Posterior cingulate gyrus (tissue), 11 donors: ENCODE results near the gene KRTAP1-4.
"Not testable (repeated sequence)": the region's sequence is repeated elsewhere in the genome, so short reads cannot be mapped to it uniquely, and the experiment has no call there.

Experiments used
- DNase-seq, 10 donors: peaks; one replicate each; pipeline versions ENCODE4 v3.0.0 to v3.0.0-alpha.2; 2020 to 2021; ENCODE audit warnings: mixed read lengths in 3 of 10
- intact Hi-C: fragments of 100-400 bp; cut with DNase I; formaldehyde crosslinking; loops from one replicate; pipeline ENCODE4 v1.15.1; 2023

The KRTAP1-4 gene, protein sequence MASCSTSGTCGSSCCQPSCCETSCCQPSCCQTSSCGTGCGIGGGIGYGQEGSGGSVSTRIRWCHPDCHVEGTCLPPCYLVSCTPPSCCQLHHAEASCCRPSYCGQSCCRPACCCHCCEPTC

DNA sequence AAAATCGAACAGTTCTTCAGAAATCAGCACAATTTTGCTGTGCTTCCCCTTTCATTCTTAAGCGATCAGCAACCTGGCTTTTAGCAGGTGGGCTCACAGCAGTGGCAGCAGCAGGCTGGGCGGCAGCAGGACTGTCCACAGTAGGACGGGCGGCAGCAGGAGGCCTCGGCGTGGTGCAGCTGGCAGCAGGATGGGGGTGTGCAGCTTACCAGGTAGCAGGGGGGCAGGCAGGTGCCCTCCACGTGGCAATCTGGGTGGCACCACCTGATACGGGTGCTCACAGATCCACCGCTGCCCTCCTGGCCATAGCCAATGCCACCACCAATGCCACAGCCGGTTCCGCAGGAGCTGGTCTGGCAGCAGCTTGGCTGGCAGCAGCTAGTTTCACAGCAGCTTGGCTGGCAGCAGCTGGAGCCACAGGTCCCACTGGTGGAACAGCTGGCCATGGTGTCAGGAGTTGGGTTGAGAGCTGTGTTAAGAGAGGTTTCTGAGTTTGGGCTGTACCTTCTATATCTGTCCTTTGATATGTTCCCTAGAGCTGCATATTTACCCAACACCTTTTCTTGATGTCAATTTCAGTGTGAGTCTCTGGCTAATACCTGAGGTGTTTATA is at the start of gene KRTAP1-4:
Gene KRTAP1-4 (minus strand): TSS at position 563 of the 613 bp plus-strand sequence. CDS start 117 bp downstream, at position 446.
- intact Hi-C loops = no loop called here
- DNase-seq = peak in 2 of 10 donors; percentile 44 to 74

DNA sequence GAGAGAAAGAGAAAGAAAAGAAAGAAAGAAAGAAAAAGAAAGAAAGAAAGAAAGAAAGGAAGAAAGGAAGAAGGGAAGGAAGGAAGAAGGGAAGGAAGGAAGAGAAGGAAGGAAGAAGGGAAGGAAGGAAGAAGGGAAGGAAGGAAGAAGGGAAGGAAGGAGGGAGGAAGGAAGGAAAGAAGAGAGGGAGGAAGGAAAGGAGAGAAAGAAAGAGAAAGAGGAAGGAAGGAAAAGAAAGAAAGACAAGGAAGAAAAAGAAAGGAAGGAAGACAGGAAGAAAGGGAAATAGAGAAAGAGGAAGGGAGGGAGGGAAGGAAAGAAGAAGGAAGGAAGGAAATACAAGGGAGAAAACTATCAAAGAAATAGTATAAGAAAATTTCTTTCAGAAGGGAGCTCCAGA is 46.8 kb upstream of the KRTAP1-4 start:
- intact Hi-C loops = no loop called here
- no peak for DNase-seq

DNA sequence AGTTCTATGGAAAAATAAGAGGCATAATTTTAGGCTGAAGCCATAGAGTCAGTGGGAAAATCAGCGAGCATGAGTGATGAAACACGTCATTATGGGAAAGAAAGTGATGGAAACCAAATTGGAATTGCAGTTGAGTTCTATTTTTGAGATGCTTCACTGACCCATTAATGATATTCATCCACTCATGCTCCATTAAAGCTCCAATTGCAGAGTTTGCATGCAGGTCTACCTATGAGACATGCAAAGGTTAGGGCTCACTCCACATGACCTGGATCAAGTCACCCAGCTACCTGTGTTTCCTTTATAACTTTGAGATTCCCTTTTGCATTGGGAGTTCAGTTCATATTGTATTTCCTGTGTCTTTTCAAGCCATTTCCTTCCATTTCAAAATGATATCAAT is 43.7 kb upstream of the KRTAP1-4 start:
- no peak for DNase-seq
- intact Hi-C loops = no loop called here

DNA sequence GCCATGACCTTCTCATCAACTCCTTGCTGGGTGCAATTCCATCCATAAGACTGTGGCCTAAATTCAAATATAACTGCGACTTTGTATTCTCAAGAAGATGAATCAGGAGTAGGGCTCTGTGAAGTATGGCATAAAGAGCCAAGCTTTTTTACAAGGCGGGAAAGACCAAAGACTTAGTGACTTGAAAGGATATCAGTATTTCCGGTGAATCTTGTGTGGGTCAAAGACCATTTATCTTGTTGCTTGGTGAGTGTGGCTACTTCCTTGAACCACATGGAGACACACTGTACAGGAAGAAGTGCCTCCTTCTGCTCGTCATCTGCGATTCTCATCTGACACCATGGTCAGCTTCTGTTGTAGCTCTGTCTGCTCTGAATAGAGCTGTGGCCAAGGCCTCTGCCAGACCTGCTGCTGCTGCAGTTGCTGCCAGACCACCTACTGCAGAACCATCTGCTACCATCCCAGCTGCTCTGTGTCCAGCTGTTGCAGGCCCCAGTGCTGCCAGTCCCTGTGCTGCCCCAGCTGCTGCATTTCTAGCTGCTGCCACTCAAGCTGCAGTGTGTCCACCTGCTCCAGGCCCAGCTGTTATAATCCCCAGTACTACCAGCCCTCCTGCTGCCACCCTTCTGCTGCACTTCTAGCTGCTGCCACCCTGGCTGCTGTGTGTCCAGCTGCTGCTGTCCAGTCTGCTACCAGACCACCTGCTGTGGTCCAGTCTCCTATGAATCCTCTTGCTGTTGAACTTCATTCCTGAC is 41.8 kb upstream of the KRTAP1-4 start:
- intact Hi-C loops = no loop called here
- no peak for DNase-seq

DNA sequence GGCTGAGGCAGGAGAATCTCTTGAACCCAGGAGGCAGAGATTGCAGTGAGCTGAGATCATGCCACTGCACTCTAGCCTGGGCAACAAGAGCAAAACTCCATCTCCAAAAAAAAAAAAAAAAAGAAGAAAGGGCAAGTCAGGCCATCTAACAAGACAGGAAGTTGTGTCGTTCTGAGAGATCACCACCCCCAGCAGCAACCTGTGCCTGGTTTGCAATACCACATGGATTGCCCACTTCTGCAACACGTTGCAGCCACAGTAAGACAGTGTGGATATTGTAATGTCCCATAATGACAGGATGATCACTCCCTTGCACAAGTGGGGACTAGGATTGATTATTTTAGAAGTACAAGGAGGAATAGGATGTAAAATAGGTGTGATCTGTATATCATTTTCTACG is 39.0 kb upstream of the KRTAP1-4 start:
- no peak for DNase-seq
- intact Hi-C loops = no loop called here

DNA sequence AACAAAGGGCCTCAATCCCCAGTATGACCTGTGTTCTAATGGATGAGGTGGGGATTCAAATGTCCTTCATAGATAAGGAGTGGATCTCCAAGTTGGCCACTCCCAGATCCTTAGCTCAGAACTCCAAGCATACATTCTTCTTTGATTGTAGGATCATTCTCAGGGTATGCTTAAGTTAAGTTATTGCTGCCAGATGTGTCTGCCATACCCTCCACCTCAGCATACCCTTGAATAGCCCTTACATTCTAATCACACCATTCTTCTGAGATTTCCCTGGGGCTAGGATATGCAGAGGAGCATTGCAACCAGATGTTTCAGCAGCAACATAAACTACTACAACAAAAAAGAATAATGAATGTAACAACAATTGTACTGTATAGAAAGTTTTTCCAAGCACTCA is 37.3 kb upstream of the KRTAP1-4 start:
- DNase-seq = no peak
- intact Hi-C loops = no loop called here

DNA sequence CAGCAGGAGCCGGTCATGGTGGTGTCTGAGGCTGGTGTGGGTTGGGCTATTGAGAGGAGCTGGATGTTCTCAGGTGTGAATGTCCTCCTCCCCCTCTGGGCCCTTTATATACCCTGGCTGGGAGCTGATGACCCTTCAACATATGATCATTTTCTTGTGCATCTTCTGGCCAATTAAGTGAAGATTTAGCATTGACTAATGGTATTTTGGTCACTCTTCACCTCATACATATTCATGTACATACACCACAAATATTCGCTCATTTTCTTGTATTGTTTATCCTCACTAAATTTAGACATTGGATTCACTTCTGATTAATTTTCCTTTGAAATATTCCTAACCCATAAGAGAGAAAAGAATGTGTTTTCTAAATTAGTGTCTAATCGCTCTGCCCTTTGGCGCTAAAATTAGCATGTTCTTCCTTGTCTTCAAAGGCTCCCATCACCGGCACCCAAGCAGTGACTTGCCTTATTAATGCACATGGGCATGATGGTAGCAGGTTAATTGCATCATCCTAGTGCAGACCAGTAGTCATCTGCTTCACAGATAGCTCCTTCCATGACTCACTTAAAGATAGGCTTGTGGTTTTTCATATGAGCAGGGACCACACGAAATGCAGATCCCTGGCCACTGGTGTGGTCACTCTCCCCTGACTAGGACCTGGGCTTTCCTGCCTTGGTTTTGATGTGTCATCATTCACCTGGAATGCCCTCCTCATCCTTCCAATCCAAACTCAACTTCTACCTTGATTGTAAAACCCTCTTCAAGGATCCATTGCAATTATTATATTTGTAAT is 36.0 kb upstream of the KRTAP1-4 start, which contains the start of gene KRTAP2-4:
Gene KRTAP2-4 (minus strand): TSS at position 51 of the 796 bp plus-strand sequence. CDS start 34 bp downstream, at position 17.
- no peak for DNase-seq
- intact Hi-C loops = no loop called here

DNA sequence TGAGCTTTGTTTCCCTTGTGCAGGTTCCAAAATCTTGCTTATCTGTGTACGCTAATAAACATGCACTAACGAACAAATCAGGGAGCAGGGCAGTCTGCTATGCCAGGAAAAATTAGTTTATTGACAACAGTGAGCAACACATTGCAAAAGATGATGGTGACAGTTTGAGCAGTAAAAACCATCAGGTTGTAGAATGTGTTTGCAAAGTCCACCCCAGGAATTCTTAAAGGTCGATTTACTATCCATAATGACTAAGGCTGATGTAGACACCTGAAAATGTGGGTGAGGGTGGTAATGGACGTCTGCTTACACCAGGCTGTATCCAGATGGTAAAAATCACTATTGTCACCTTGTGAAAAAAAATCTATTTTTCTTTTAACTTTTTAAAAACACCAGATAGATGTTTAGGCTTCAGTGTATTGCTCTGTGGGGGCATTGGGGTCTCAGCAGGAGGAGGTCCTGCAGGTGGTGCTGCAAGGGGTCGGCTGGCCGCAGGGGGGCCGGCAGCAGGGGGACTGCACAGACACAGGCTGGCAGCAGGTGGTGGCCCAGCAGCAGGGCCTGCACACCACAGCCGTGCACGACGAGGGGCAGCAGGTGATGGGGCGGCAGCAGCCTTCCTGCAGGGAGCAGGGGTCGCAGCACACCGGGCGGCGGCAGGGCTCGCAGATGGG is 35.2 kb upstream of the KRTAP1-4 start:
- intact Hi-C loops = not testable (repeated sequence)

DNA sequence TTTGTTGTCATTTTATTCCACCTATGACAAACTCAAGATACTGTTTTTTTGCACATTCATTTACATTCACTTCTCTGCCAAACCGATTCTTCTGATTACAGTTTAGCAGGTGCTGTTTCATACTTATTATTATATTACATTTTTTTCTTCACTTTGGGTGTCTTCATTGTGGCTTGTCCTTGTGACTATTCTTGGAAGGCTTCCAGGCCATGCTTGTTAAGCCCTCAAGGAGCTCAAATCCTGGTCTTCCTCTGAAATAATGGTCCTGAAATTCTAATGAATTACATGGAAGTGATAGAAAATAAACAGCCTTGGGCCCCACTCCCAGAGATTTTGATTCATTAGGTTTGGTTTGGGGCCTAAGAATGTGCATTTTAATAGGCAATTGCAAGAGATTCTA is 34.3 kb upstream of the KRTAP1-4 start:
- DNase-seq = no peak
- intact Hi-C loops = no loop called here

More for the DNA sequence above, 35.2 kb upstream of the KRTAP1-4 start:
- DNase-seq = not testable (repeated sequence)

DNA sequence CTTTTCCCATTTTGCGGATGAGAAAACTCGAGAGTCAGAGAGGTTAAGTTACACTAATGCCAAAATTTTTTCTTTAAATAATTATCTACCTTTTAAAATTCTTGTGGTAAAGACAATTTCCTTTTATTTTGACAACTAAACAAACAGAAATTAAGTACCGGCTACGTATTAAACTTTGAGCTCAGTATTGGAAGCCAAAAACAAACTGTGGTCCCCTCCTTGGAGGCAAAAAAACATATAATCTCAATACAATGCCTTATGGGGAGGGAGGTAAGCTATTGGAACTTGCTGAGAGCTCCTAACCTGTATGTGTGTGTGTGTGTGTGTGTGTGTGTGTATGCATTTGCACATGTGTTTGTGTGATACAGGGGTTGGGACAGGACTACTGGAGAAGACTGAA is 33.5 kb upstream of the KRTAP1-4 start:
- intact Hi-C loops = no loop called here
- DNase-seq = no peak

DNA sequence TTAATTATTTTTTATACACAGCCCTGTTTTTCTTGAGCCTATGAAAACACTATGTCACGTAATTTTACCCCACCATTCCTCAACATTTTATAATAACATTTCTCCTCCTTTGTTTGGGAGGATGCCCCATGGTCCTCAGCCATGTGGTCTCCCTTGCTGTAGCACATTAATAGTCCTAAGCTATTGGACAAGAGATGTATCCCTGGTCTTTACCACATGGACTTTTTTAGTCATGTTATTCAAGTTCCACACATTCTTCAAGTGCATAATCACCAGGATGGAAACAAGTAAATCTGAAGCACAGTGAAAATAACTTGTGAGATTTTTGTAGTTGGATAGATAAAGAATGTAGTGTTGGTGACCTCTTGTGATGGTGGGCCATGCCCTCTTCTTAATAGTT is 32.0 kb upstream of the KRTAP1-4 start:
- intact Hi-C loops = no loop called here

DNA sequence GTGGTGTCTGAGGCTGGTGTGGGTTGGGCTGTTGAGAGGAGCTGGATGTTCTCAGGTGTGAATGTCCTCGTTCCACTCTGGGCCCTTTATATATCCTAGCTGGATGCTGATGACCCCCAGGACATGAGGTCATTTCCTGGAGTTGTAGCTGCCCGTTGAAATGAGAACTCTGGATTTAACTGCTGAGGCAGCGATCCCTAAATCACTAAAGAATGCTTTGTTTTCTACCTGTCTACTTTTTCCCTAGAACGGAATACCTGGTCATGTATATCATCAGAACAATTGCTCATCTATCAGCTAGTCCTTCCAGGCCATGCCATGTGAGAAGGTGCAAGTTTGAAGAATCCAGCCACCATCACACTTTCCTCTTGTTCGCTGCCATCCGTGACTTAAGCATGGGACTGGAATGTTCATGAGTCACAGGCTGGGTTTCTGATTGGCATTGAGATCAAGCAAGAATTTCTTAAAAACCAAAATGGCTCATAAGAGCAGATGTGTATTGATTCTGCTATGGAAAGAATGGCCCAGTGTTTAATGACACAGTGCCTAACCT is 30.1 kb upstream of the KRTAP1-4 start, which contains the start of gene KRTAP2-3:
Gene KRTAP2-3 (minus strand): TSS at position 63 of the 553 bp plus-strand sequence. CDS start 64 bp downstream, outside the sequence.
- intact Hi-C loops = no loop called here
- DNase-seq = no peak

More for the DNA sequence above, 32.0 kb upstream of the KRTAP1-4 start:
- no peak for DNase-seq

DNA sequence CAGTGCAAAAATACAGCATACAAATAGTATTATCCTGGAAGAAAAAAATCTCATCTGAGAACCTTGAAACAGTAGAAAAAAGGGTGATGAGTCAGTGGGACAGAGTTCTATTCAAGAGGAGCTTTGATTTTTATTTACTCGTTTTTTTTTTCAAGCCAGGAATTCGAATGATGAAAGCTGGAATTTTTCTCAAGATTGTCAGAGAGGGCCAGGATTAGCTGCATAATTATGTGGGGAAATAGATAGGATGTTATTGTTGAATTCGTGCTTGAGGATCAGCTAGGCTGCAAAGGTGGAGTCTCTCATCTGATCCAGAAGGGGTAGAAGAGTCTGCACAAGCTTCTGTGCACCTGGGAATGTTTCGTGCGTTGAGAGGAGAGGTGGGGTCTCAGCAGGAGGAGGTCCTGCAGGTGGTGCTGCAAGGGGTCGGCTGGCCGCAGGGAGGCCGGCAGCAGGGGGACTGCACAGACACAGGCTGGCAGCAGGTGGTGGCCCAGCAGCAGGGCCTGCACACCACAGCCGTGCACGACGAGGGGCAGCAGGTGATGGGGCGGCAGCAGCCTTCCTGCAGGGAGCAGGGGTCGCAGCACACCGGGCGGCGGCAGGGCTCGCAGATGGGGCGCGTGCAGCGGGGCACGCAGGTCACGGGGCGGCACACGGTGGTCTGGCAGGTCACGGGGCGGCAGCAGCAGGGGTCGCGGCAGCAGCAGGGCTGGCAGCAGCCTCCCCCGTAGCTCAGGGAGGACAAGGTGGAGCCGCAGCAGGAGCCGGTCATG is 29.5 kb upstream of the KRTAP1-4 start:
- DNase-seq, intact Hi-C loops: not testable (repeated sequence)

DNA sequence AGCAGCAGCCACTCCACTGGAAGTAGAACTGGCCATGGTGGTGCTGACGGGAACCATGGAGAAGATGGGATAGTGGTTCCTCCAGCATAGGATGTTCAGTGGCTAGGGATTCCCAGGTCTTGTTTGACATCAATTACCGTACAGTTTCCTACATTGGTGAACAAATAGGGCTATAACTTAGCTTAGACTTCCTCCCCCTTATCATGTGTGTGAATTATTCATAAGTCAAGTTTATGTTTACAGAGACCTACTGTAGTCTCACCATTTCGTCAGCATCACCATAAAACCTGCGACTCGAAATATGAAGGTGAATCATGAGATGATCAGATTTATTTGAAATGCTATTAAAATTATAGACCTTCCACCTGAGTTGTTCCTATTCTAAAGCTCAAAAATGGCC is 28.7 kb upstream of the KRTAP1-4 start:
- intact Hi-C loops = no loop called here

DNA sequence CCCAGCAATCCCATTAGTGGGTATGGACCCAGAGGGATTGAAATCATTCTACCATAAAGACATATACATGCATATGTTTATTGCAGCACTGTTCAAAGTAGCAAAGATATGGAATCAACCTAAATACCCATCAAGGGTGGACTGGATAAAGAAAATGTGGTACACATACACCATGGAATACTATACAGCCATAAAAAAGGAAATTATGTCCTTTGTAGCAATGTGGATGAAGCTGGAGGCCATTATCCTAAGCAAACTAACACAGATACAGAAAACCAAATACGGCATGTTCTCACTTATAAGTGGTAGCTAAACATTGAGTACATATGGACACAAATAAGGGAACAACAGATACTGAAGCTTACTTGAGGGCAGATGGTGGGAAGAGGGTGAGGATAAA is 27.6 kb upstream of the KRTAP1-4 start:
- DNase-seq = no peak
- intact Hi-C loops = no loop called here

More for the DNA sequence above, 28.7 kb upstream of the KRTAP1-4 start:
- no peak for DNase-seq

DNA sequence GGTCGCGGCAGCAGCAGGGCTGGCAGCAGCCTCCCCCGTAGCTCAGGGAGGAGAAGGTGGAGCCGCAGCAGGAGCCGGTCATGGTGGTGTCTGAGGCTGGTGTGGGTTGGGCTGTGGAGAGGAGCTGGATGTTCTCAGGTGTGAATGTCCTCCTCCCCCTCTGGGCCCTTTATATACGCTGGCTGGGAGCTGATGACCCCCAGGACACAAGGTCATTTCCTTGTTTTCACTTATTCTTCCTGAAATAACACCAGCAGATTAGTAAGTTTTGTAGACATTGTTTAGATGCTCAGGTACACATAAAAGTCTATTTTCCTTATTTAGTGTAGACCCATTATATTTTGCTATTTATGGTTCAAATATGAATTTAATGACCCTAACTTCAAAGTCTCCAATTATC is 25.1 kb upstream of the KRTAP1-4 start, which contains the start of gene KRTAP2-2:
Gene KRTAP2-2 (minus strand): TSS at position 101 of the 400 bp plus-strand sequence. CDS start 19 bp downstream, at position 82.
- intact Hi-C loops, DNase-seq: not testable (repeated sequence)

DNA sequence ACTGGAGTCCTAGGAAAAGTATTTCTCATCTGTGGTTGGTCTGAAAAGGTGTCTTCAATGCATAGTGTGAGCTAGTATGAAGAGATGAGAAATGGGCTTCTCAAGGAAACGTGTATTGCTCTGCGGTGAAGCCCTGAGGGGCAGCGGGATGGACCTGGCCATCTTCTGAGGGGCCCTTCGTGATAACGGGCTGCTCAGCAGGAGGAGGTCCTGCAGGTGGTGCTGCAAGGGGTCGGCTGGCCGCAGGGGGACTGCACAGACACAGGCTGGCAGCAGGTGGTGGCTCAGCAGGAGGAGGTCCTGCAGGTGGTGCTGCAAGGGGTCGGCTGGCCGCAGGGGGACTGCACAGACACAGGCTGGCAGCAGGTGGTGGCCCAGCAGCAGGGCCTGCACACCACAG is 24.6 kb upstream of the KRTAP1-4 start:
- intact Hi-C loops = not testable (repeated sequence)
- peak in 1 of 10 donors; percentile 61 for DNase-seq

DNA sequence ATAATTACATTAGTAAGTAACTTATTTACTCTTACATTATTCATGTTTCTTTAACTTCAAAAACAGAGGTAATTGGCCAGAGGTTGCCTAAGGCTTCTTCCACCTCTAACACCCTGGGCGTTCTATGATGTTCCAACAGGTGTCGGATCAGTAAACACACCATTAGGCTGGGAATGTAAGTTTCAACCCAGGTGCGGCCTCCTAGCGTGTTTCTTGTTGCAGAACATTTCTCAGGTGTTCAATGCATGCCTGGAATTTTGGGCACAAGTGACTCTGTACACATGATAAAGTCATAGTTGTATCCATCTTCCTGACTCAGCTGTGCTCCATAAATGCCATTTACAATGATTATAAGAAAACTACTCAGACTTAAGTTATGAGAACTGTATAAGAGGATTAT is 24.0 kb upstream of the KRTAP1-4 start:
- intact Hi-C loops = no loop called here
- DNase-seq = no peak

DNA sequence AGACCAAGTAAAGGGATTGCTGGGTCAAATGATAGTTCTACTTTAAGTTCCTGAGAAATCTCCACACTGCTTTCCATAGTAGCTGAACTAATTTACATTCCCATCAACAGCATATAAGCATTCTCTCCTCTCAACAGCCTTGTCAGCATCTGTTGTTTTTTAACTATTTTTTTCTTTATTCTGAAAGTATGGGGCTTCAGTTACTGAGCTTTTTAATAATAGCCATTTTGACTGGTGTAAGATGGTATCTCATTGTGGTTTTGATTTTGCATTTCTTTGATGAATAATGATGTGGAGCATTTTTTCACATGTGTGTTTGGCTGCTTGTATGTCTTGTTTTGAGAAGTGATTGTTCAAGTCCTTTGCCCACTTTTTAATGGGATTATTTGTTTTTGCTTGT is 22.6 kb upstream of the KRTAP1-4 start:
- DNase-seq = no peak

More for the DNA sequence above, 22.6 kb upstream of the KRTAP1-4 start:
- intact Hi-C loops = no loop called here
